Esophagus muscularis mucosa (tissue), 4 donors: ENCODE measurements around the gene CMAS. TPM values are rescaled to one million over a fixed set of nuclear protein-coding genes. Genes with fewer than 3 reads are reported as not detected.

Source experiments
- DNase-seq: peaks from one replicate; pipeline ENCODE4 v3.0.0-alpha.2; 2017; ENCODE audit errors: extremely low spot score
- H3K27ac ChIP-seq, 4 donors: fragments of 200-600 bp; sonication (generic); replicated peaks in 1 of 4; 1 replicate in 3 of 4; 2 replicates in 1 of 4; pipeline ENCODE4 v1.5.1; 2016 to 2019; ENCODE audit warnings: mild to moderate bottlenecking in 1 of 4
- H3K27me3 ChIP-seq, 4 donors: fragments of 200-600 bp; sonication (generic); one replicate each; pipeline versions ENCODE4 v1.5.1 to v1.6.0; 2016 to 2019
- H3K36me3 ChIP-seq, 4 donors: fragments of 200-600 bp; sonication (generic); one replicate each; pipeline ENCODE4 v1.5.1; 2016 to 2019
- H3K4me1 ChIP-seq, 4 donors: fragments of 200-600 bp; sonication (generic); one replicate each; pipeline ENCODE4 v1.5.1; 2016 to 2019
- H3K4me3 ChIP-seq, 4 donors: fragments of 200-600 bp; sonication (generic); 1 replicate in 2 of 4; 2 replicates in 2 of 4; pipeline ENCODE4 v1.5.1; 2016 to 2019; ENCODE audit warnings: mild to moderate bottlenecking in 4 of 4, moderate library complexity in 1 of 4
- H3K9me3 ChIP-seq, 4 donors: fragments of 200-600 bp; sonication (generic); 1 replicate in 3 of 4; 2 replicates in 1 of 4; pipeline ENCODE4 v1.5.1; 2016 to 2019
- CTCF ChIP-seq, 3 experiments: fragments of 200-600 bp in 2 of 3; fragments of 450-650 bp in 1 of 3; sonication (generic) in 2 of 3; IDR thresholded peaks; one replicate each; pipeline ENCODE4 v1.5.1; 2017 to 2019; ENCODE audit warnings: antibody characterized with exemption in 3 of 3, mild to moderate bottlenecking in 2 of 3, moderate library complexity in 1 of 3
- EP300 ChIP-seq: sonication (generic); formaldehyde crosslinking; IDR thresholded peaks from one replicate; pipeline ENCODE4 v1.6.1; 2017; ENCODE audit warnings: antibody characterized with exemption
- POLR2A ChIP-seq: fragments of 450-650 bp; IDR thresholded peaks from one replicate; pipeline ENCODE4 v1.6.1; 2017; ENCODE audit warnings: antibody characterized with exemption, moderate library complexity, mild to moderate bottlenecking, low read depth
- POLR2AphosphoS5 ChIP-seq, 2 donors: sonication (generic); formaldehyde crosslinking; IDR thresholded peaks; one replicate each; pipeline ENCODE4 v1.6.1; 2017; ENCODE audit warnings: antibody characterized with exemption in 2 of 2
- WGBS: methylation state at CpG from one replicate; pipeline ENCODE4 v1.1.5; 2018; 5-methylcytosine and 5-hydroxymethylcytosine counted together
- intact Hi-C: fragments of 100-400 bp; cut with DNase I; formaldehyde crosslinking; loops from one replicate; pipeline ENCODE4 v1.15.1; 2023
- total RNA-seq, 4 donors: library from RNA; depleted of rRNA; stranded (reverse); fragments of >200 nt; gene quantifications; one replicate each; pipeline versions ENCODE4 v1.1.0 to v1.2.1, GENCODE V29; 2016

The CMAS gene
- total RNA-seq, 4 donors from 2014 or later, result 23.2 to 37.0 (median 34.0) TPM

- no peak for DNase-seq
- Histone ChIP-seq H3K27ac (no peak overlapping the region), H3K36me3 (no peaks in the 10 kb centered on the region), H3K4me1 (no peaks in the 10 kb centered on the region), H3K27me3 (no peaks in the 10 kb centered on the region), H3K9me3 (no peaks in the 10 kb centered on the region), H3K4me3 (no peak overlapping the region)
- intact Hi-C loops, result loop anchor here (5.0 kb wide), 1 partner anchor 236 kb away; no protein-coding TSS in a partner anchor
- no peak for TF ChIP-seq EP300
- no peak for TF ChIP-seq POLR2A
- TF ChIP-seq POLR2AphosphoS5 (IDR thresholded peaks at IDR 0.05), result no peak
- TF ChIP-seq CTCF (IDR thresholded peaks at IDR 0.05), result no peak
- 75% methylated on average over 4 of the region's 5 CpGs for WGBS
These were observed 55.8 kb downstream of the CMAS start for GRCh38 chr12:22101749-22102243.

GRCh38 chr12:22103418-22103817, 57.4 kb downstream of the CMAS start:
- Histone ChIP-seq H3K4me1 (no peaks in the 10 kb centered on the region), H3K27ac (no peak overlapping the region), H3K36me3 (no peaks in the 10 kb centered on the region), H3K27me3 (no peaks in the 10 kb centered on the region), H3K4me3 (no peak overlapping the region), H3K9me3 (no peaks in the 10 kb centered on the region)
- WGBS, result 94% methylated on average over 2 of the region's 2 CpGs
- intact Hi-C loops, result loop anchor here (5.0 kb wide), 1 partner anchor 234 kb away; no protein-coding TSS in a partner anchor
- DNase-seq, result no peak
- no peak for TF ChIP-seq POLR2A
- TF ChIP-seq CTCF (IDR thresholded peaks at IDR 0.05), result no peak
- no peak for TF ChIP-seq POLR2AphosphoS5 (IDR thresholded peaks at IDR 0.05)
- TF ChIP-seq EP300, result no peak

DNA sequence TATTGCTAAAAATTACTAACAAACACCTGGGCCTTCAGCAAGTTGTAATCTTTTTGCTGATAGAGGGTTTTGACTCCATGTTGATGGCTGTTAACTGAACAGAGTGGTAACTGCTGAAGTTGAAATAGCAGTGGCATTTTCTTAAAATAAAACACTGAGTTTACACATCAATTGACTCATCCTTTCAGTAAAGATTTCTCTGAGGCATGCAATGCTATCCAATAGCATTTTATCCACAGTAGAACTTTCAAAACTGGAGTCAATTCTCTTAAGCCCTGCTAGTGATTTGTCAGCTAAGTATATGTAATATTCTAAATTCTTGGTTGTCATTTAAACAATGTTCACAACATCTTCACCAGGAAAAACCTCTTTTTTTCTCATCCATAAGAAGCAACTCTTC, 59.5 kb downstream of the CMAS start:
- Histone ChIP-seq H3K27ac (no peak overlapping the region), H3K4me1 (no peaks in the 10 kb centered on the region), H3K9me3 (no peaks in the 10 kb centered on the region), H3K4me3 (no peak overlapping the region), H3K36me3 (no peaks in the 10 kb centered on the region), H3K27me3 (no peaks in the 10 kb centered on the region)
- intact Hi-C loops, result no loop called here
- TF ChIP-seq CTCF (IDR thresholded peaks at IDR 0.05), result no peak
- no peak for TF ChIP-seq EP300
- TF ChIP-seq POLR2A, result no peak
- TF ChIP-seq POLR2AphosphoS5 (IDR thresholded peaks at IDR 0.05), result no peak
- DNase-seq, result no peak

- no peaks in the 10 kb centered on the region for H3K27me3 ChIP-seq
- H3K4me1 ChIP-seq, result peaks cover 0 to 1% (median under 1%) of the 10 kb centered on the region in 4 donors
- no peak overlapping the region for H3K4me3 ChIP-seq
- no peak for DNase-seq
- 73% methylated on average over 3 of the region's 3 CpGs for WGBS
- intact Hi-C loops, result no loop called here
- H3K27ac ChIP-seq, result no peak overlapping the region
- no peak for TF ChIP-seq POLR2AphosphoS5 (IDR thresholded peaks at IDR 0.05)
- no peak for TF ChIP-seq EP300
- TF ChIP-seq POLR2A, result no peak
- TF ChIP-seq CTCF (IDR thresholded peaks at IDR 0.05), result no peak
- H3K36me3 ChIP-seq, result no peaks in the 10 kb centered on the region
- no peaks in the 10 kb centered on the region for H3K9me3 ChIP-seq
These were observed 64.2 kb downstream of the CMAS start for GRCh38 chr12:22110176-22110575.

Other genes starting within 250 kb of the CMAS start
- 10 to 100 TPM; 44.1 to 58.6 (median 50.9) TPM for gene ABCC9, start 104.8 kb upstream of the CMAS start, total RNA-seq